Measurements from ENCODE around the gene MOCOS. TPM values are rescaled to one million over a fixed set of nuclear protein-coding genes. Genes with fewer than 3 reads are reported as not detected.
"Not testable (repeated sequence)": the region's sequence is repeated elsewhere in the genome, so short reads cannot be mapped to it uniquely, and the experiment has no call there.

MOCOS gene
- total RNA-seq, 1 donor: 13.1 TPM

GRCh38 chr18:36207303-36207702 lies 20.0 kb downstream of the MOCOS start:
- TF ChIP-seq CTCF (IDR thresholded peaks at IDR 0.05; ENCODE audit: insufficient read depth, low read length): no peak
- no peak overlapping the region for H3K4me3 ChIP-seq (ENCODE audit: low read depth, low read length)
- no peak for DNase-seq (ENCODE audit: low read depth)

GRCh38 chr18:36207969-36208368 lies 20.7 kb downstream of the MOCOS start:
- H3K4me3 ChIP-seq (ENCODE audit: low read depth, low read length); DNase-seq (ENCODE audit: low read depth): not testable (repeated sequence)

GRCh38 chr18:36211612-36212065 lies 24.3 kb downstream of the MOCOS start:
- H3K4me3 ChIP-seq (ENCODE audit: low read depth, low read length): no peak overlapping the region
- DNase-seq (ENCODE audit: low read depth): peak; percentile 4
- TF ChIP-seq CTCF (IDR thresholded peaks at IDR 0.05; ENCODE audit: insufficient read depth, low read length): no peak

- DNase-seq (ENCODE audit: low read depth): peak; percentile 56
- peak; percentile 44 for TF ChIP-seq CTCF (IDR thresholded peaks at IDR 0.05; ENCODE audit: insufficient read depth, low read length)
- H3K4me3 ChIP-seq (ENCODE audit: low read depth, low read length): no peak overlapping the region
Observed at GRCh38 chr18:36212301-36213171, 25.2 kb downstream of the MOCOS start.

- no peak for DNase-seq (ENCODE audit: low read depth)
- no peak overlapping the region for H3K4me3 ChIP-seq (ENCODE audit: low read depth, low read length)
- no peak for TF ChIP-seq CTCF (IDR thresholded peaks at IDR 0.05; ENCODE audit: insufficient read depth, low read length)
Observed at GRCh38 chr18:36214811-36215210, 27.5 kb downstream of the MOCOS start.

GRCh38 chr18:36215577-36215976 lies 28.3 kb downstream of the MOCOS start:
- no peak for TF ChIP-seq CTCF (IDR thresholded peaks at IDR 0.05; ENCODE audit: insufficient read depth, low read length)
- no peak for DNase-seq (ENCODE audit: low read depth)
- no peak overlapping the region for H3K4me3 ChIP-seq (ENCODE audit: low read depth, low read length)

- H3K4me3 ChIP-seq (ENCODE audit: low read depth, low read length): no peak overlapping the region
- no peak for TF ChIP-seq CTCF (IDR thresholded peaks at IDR 0.05; ENCODE audit: insufficient read depth, low read length)
- DNase-seq (ENCODE audit: low read depth): no peak
Observed at GRCh38 chr18:36217348-36217747, 30.1 kb downstream of the MOCOS start.

Data from fibroblast of the aortic adventitia (primary cell).